HG03575 (cell line): ENCODE results near the gene WDFY2.

Experiments
- ATAC-seq: cut with Tn5 transposase; IDR thresholded peaks from one replicate; pipeline ENCODE4 v1.9.1; 2021; ENCODE audit not compliant: unreplicated experiment, insufficient number of reproducible peaks, low FRiP score; ENCODE audit errors: extremely low read depth

The WDFY2 gene

GRCh38 chr13:51797664-51798488 is 213.6 kb downstream of the WDFY2 start:
- ATAC-seq, result no peak

GRCh38 chr13:51799261-51799660 is 215.0 kb downstream of the WDFY2 start:
- no peak for ATAC-seq

GRCh38 chr13:51800486-51800885 is 216.2 kb downstream of the WDFY2 start:
- ATAC-seq, result no peak

GRCh38 chr13:51801631-51802099 is 217.4 kb downstream of the WDFY2 start:
- ATAC-seq, result no peak

GRCh38 chr13:51802631-51803418 is 218.6 kb downstream of the WDFY2 start:
- no peak for ATAC-seq

- peak; percentile 55 for ATAC-seq
These were observed 219.4 kb downstream of the WDFY2 start, which contains the start of gene DHRS12 for GRCh38 chr13:51803422-51804294. TSS of gene DHRS12 (minus strand) at chr13:51804163. CDS start at chr13:51799659, 4,504 bp downstream.

GRCh38 chr13:51804295-51805172 is 220.3 kb downstream of the WDFY2 start:
- ATAC-seq, result no peak

GRCh38 chr13:51805313-51805712 is 221.1 kb downstream of the WDFY2 start:
- no peak for ATAC-seq

GRCh38 chr13:51805925-51806324 is 221.7 kb downstream of the WDFY2 start:
- ATAC-seq, result no peak

- no peak for ATAC-seq
These were observed 222.3 kb downstream of the WDFY2 start for GRCh38 chr13:51806566-51806965.

GRCh38 chr13:51807041-51807440 is 222.8 kb downstream of the WDFY2 start:
- no peak for ATAC-seq

- ATAC-seq, result no peak
These were observed 224.5 kb downstream of the WDFY2 start for GRCh38 chr13:51808811-51809210.

- ATAC-seq, result no peak
These were observed 226.8 kb downstream of the WDFY2 start for GRCh38 chr13:51811046-51811445.

- ATAC-seq, result no peak
These were observed 227.7 kb downstream of the WDFY2 start for GRCh38 chr13:51811920-51812451.

- ATAC-seq, result no peak
These were observed 229.8 kb downstream of the WDFY2 start for GRCh38 chr13:51814071-51814470.

GRCh38 chr13:51814825-51815650 is 230.8 kb downstream of the WDFY2 start:
- peak; percentile 53 for ATAC-seq

- ATAC-seq, result no peak
These were observed 231.6 kb downstream of the WDFY2 start for GRCh38 chr13:51815848-51816247.
